Keratinocyte (primary cell): ENCODE results near the gene KSR2. TPM values are rescaled to one million over a fixed set of nuclear protein-coding genes. Genes with fewer than 3 reads are reported as not detected.

Source experiments
- DNase-seq: peaks from one replicate; pipeline ENCODE4 v3.0.0-alpha.2; 2011; ENCODE audit warnings: low read depth, missing footprints, low spot score
- FAIRE-seq: peaks from 2 replicates; lab custom pipeline; 2011; peaks lifted over from hg19 to GRCh38; lab: Jason Lieb, UNC
- H2AFZ ChIP-seq: 2 replicates; pipeline ENCODE4 v1.6.0; 2012; ENCODE audit warnings: low read length, control low read depth, inconsistent platforms; ENCODE audit not compliant: control insufficient read depth
- H3K27ac ChIP-seq: 2 replicates; pipeline ENCODE4 v1.5.1; 2011; ENCODE audit warnings: low read length; ENCODE audit not compliant: control insufficient read depth, insufficient read depth
- H3K27me3 ChIP-seq: 3 replicates; pipeline ENCODE4 v1.6.0; 2011; ENCODE audit warnings: low read length; ENCODE audit not compliant: control insufficient read depth, insufficient read depth; ENCODE audit errors: extremely low read depth
- H3K36me3 ChIP-seq, 2 experiments: 2 replicates in 1 of 2; 3 replicates in 1 of 2; pipeline ENCODE4 v1.5.1; 2011; ENCODE audit warnings: low read length in 2 of 2, mild to moderate bottlenecking in 1 of 2; ENCODE audit not compliant: control insufficient read depth in 2 of 2, insufficient read depth in 2 of 2; ENCODE audit errors: extremely low read depth in 1 of 2
- H3K4me1 ChIP-seq: 3 replicates; pipeline ENCODE4 v1.5.1; 2011; ENCODE audit warnings: low read length; ENCODE audit not compliant: control insufficient read depth, insufficient read depth; ENCODE audit errors: extremely low read depth
- H3K4me2 ChIP-seq: 3 replicates; pipeline ENCODE4 v1.6.0; 2011; ENCODE audit warnings: low read depth, low read length; ENCODE audit not compliant: control insufficient read depth, insufficient read depth; ENCODE audit errors: extremely low read depth
- H3K4me3 ChIP-seq, 3 experiments: fragments of 200-600 bp in 1 of 3; sonication (generic) in 1 of 3; 2 replicates in 2 of 3; 3 replicates in 1 of 3; pipeline ENCODE4 v1.5.1; 2011 to 2016; ENCODE audit warnings: low read length in 3 of 3, mild to moderate bottlenecking in 3 of 3, control low read depth in 2 of 3, inconsistent platforms in 1 of 3, low read depth in 1 of 3, mixed read lengths in 1 of 3, mixed run types in 1 of 3, moderate library complexity in 1 of 3; ENCODE audit not compliant: control insufficient read depth in 2 of 3, insufficient read depth in 2 of 3; ENCODE audit errors: extremely low read depth in 1 of 3
- H3K79me2 ChIP-seq: 2 replicates; pipeline ENCODE4 v1.6.0; 2012; ENCODE audit warnings: low read length; ENCODE audit not compliant: control insufficient read depth, insufficient read depth
- H3K9ac ChIP-seq: 3 replicates; pipeline ENCODE4 v1.6.0; 2011; ENCODE audit warnings: low read length; ENCODE audit not compliant: control insufficient read depth, insufficient read depth; ENCODE audit errors: extremely low read depth
- H3K9me1 ChIP-seq: 3 replicates; pipeline ENCODE4 v1.6.0; 2011; ENCODE audit warnings: low read length; ENCODE audit not compliant: control insufficient read depth, insufficient read depth; ENCODE audit errors: extremely low read depth
- H3K9me3 ChIP-seq: 2 replicates; pipeline ENCODE4 v1.5.1; 2012; ENCODE audit warnings: low read depth, low read length; ENCODE audit not compliant: control insufficient read depth
- H4K20me1 ChIP-seq: 3 replicates; pipeline ENCODE4 v1.6.0; 2011; ENCODE audit warnings: low read length; ENCODE audit not compliant: control insufficient read depth, insufficient read depth; ENCODE audit errors: extremely low read depth
- CTCF ChIP-seq, 3 experiments: IDR thresholded peaks in 1 of 3; conservative IDR thresholded peaks in 1 of 3; optimal IDR thresholded peaks in 1 of 3; 2 replicates in 2 of 3; 3 replicates in 1 of 3; pipeline versions ENCODE3 to v1.5.1; 2011; ENCODE audit warnings: low read length in 3 of 3, mild to moderate bottlenecking in 3 of 3, moderate library complexity in 2 of 3, control low read depth in 1 of 3, inconsistent platforms in 1 of 3; ENCODE audit not compliant: insufficient read depth in 2 of 3; ENCODE audit errors: extremely low read depth in 1 of 3
- EZH2 ChIP-seq: IDR thresholded peaks from one replicate; pipeline ENCODE4 v1.6.1; 2012; ENCODE audit warnings: inconsistent platforms, mild to moderate bottlenecking, low read length, moderate library complexity
- dilution Hi-C: fragments of 300-500 bp; cut with MboI; formaldehyde crosslinking; loops from one replicate; pipeline ENCODE4 v1.7.0; 2020; ENCODE audit warnings: low sequenced_read_pairs; ENCODE audit not compliant: extremely low pct_ligation_motif_present
- polyA plus RNA-seq, 5 experiments: library from polyadenylated mRNA; depleted of rRNA in 3 of 5; stranded (reverse) in 3 of 5; stranded (forward) in 1 of 5; unstranded in 1 of 5; fragments of >200 nt; gene quantifications; 1 replicate in 1 of 5; 2 replicates in 3 of 5; 3 replicates in 1 of 5; pipeline versions ENCODE4 v1.2.1 to v1.2.3, GENCODE V29; 2011 to 2012; ENCODE audit warnings: missing spikeins in 2 of 5, low read depth in 1 of 5, low replicate concordance in 1 of 5

Gene KSR2
- polyA plus RNA-seq, 1 donor (not counting 4 experiments of a cell fraction or from before 2014, with no cell fraction given): 0.01 TPM

- H3K79me2 ChIP-seq: no peaks in the 10 kb centered on the region
- H3K36me3 ChIP-seq: no peaks in the 10 kb centered on the region
- H3K4me3 ChIP-seq: no peak overlapping the region
- no peak for DNase-seq
- no peak overlapping the region for H3K9ac ChIP-seq
- H4K20me1 ChIP-seq: no peaks in the 10 kb centered on the region
- H3K4me2 ChIP-seq: no peak overlapping the region
- H3K27ac ChIP-seq: no peak overlapping the region
- no peaks in the 10 kb centered on the region for H3K27me3 ChIP-seq
- no peaks in the 10 kb centered on the region for H3K9me3 ChIP-seq
- no peak for TF ChIP-seq CTCF (optimal IDR thresholded peaks at IDR 0.05 in 1 of 3, IDR thresholded peaks at IDR 0.05 in 1 of 3, conservative IDR thresholded peaks at IDR 0.05 in 1 of 3; ENCODE audit: extremely low read depth in 1 of 3, insufficient read depth in 2 of 3, low read length in 3 of 3)
- TF ChIP-seq EZH2: no peak
- no peak overlapping the region for H2AFZ ChIP-seq
- no peaks in the 10 kb centered on the region for H3K9me1 ChIP-seq
- no peaks in the 10 kb centered on the region for H3K4me1 ChIP-seq
- dilution Hi-C loops: no loop called here
- no peak for FAIRE-seq
Observed at GRCh38 chr12:117994551-117995438, 26.0 kb upstream of the KSR2 start.

GRCh38 chr12:117986705-117987469 lies 18.1 kb upstream of the KSR2 start:
- H2AFZ ChIP-seq: peak overlapping the region; percentile 42
- H3K4me1 ChIP-seq: peaks cover 21% of the 10 kb centered on the region
- H3K36me3 ChIP-seq: no peaks in the 10 kb centered on the region
- FAIRE-seq (peak; percentile 73), DNase-seq (peak; percentile 80)
- peak overlapping the region in 1 of 3 experiments; percentile 32 for H3K4me3 ChIP-seq
- no peaks in the 10 kb centered on the region for H3K27me3 ChIP-seq
- dilution Hi-C loops: no loop called here
- peak overlapping the region; percentile 59 for H3K9ac ChIP-seq
- no peaks in the 10 kb centered on the region for H3K9me1 ChIP-seq
- H4K20me1 ChIP-seq: no peaks in the 10 kb centered on the region
- no peak for TF ChIP-seq CTCF (optimal IDR thresholded peaks at IDR 0.05 in 1 of 3, IDR thresholded peaks at IDR 0.05 in 1 of 3, conservative IDR thresholded peaks at IDR 0.05 in 1 of 3; ENCODE audit: extremely low read depth in 1 of 3, insufficient read depth in 2 of 3, low read length in 3 of 3)
- no peak for TF ChIP-seq EZH2
- H3K27ac ChIP-seq: peak overlapping the region; percentile 82
- peak overlapping the region; percentile 42 for H3K4me2 ChIP-seq
- no peaks in the 10 kb centered on the region for H3K9me3 ChIP-seq
- no peaks in the 10 kb centered on the region for H3K79me2 ChIP-seq
